WERI-Rb-1 (cell line): ENCODE results near the gene TFG.

Experiments used
- DNase-seq: peaks from one replicate; pipeline ENCODE4 v3.0.0-alpha.2; 2020
- H3K27ac ChIP-seq: fragments of 250-450 bp; sonication (Bioruptor Pico); 2 replicates; pipeline ENCODE4 v1.5.1; 2020; ENCODE audit warnings: mild to moderate bottlenecking, moderate library complexity
- H3K27me3 ChIP-seq: fragments of 250-450 bp; sonication (Bioruptor Pico); 2 replicates; pipeline ENCODE4 v1.5.1; 2021; ENCODE audit warnings: mild to moderate bottlenecking, low read depth, moderate library complexity; ENCODE audit not compliant: insufficient read depth, severe bottlenecking
- H3K36me3 ChIP-seq: fragments of 250-450 bp; sonication (Bioruptor Pico); 2 replicates; pipeline ENCODE4 v1.5.1; 2020; ENCODE audit warnings: mild to moderate bottlenecking, moderate library complexity
- H3K4me3 ChIP-seq: 2 replicates; pipeline ENCODE4 v1.5.1; 2011; ENCODE audit warnings: low read depth, mild to moderate bottlenecking, control low read depth, low read length
- H3K9me3 ChIP-seq: fragments of 250-450 bp; sonication (Bioruptor Pico); 2 replicates; pipeline ENCODE4 v1.5.1; 2021; ENCODE audit warnings: mild to moderate bottlenecking, moderate library complexity; ENCODE audit not compliant: severe bottlenecking
- CTCF ChIP-seq: IDR thresholded peaks from 2 replicates; pipeline ENCODE4 v1.5.1; 2011; ENCODE audit warnings: low read depth, mild to moderate bottlenecking, control low read depth, inconsistent platforms, low read length

TFG gene

GRCh38 chr3:100710261-100710968 lies 1.1 kb downstream of the TFG start:
- DNase-seq: peak; percentile 53
- Histone ChIP-seq H3K36me3 (peaks cover 38% of the 10 kb centered on the region), H3K27ac (peak overlapping the region; percentile 100), H3K9me3 (no peaks in the 10 kb centered on the region), H3K27me3 (no peaks in the 10 kb centered on the region), H3K4me3 (peak overlapping the region; percentile 90)
- TF ChIP-seq CTCF: peak; percentile 16; the same call in 1 of the 2 replicates

GRCh38 chr3:100715176-100715575 lies 5.9 kb downstream of the TFG start:
- TF ChIP-seq CTCF: no peak
- Histone ChIP-seq H3K9me3 (no peaks in the 10 kb centered on the region), H3K27ac (no peak overlapping the region), H3K4me3 (no peak overlapping the region), H3K36me3 (peaks cover 70% of the 10 kb centered on the region), H3K27me3 (no peaks in the 10 kb centered on the region)
- DNase-seq: no peak

- H3K36me3 ChIP-seq: peaks cover 79% of the 10 kb centered on the region
- DNase-seq: no peak
- no peaks in the 10 kb centered on the region for H3K27me3 ChIP-seq
- no peak overlapping the region for H3K27ac ChIP-seq
- H3K4me3 ChIP-seq: no peak overlapping the region
- TF ChIP-seq CTCF: no peak
- no peaks in the 10 kb centered on the region for H3K9me3 ChIP-seq
These were observed 7.8 kb downstream of the TFG start for GRCh38 chr3:100717063-100717462.

- H3K27me3 ChIP-seq: no peaks in the 10 kb centered on the region
- no peak for TF ChIP-seq CTCF
- H3K27ac ChIP-seq: no peak overlapping the region
- peaks cover 80% of the 10 kb centered on the region for H3K36me3 ChIP-seq
- no peaks in the 10 kb centered on the region for H3K9me3 ChIP-seq
- H3K4me3 ChIP-seq: no peak overlapping the region
- DNase-seq: no peak
These were observed 8.6 kb downstream of the TFG start for GRCh38 chr3:100717637-100718487.

- Histone ChIP-seq H3K9me3 (no peaks in the 10 kb centered on the region), H3K27me3 (no peaks in the 10 kb centered on the region), H3K27ac (no peak overlapping the region), H3K36me3 (peaks cover 77% of the 10 kb centered on the region), H3K4me3 (no peak overlapping the region)
- DNase-seq: no peak
- TF ChIP-seq CTCF: no peak
These were observed 9.8 kb downstream of the TFG start for GRCh38 chr3:100719136-100719535.
